GM18502 (cell line): ENCODE results near the gene ZHX3.

Experiments
- ATAC-seq: cut with Tn5 transposase; IDR thresholded peaks from one replicate; pipeline ENCODE4 v1.9.1; 2021; ENCODE audit warnings: mild to moderate bottlenecking; ENCODE audit not compliant: unreplicated experiment, poor library complexity

Gene ZHX3

GRCh38 chr20:41165001-41165882 is 152.3 kb downstream of the ZHX3 start:
- ATAC-seq = no peak

- no peak for ATAC-seq
Observed at GRCh38 chr20:41163821-41164220, 153.7 kb downstream of the ZHX3 start.

DNA sequence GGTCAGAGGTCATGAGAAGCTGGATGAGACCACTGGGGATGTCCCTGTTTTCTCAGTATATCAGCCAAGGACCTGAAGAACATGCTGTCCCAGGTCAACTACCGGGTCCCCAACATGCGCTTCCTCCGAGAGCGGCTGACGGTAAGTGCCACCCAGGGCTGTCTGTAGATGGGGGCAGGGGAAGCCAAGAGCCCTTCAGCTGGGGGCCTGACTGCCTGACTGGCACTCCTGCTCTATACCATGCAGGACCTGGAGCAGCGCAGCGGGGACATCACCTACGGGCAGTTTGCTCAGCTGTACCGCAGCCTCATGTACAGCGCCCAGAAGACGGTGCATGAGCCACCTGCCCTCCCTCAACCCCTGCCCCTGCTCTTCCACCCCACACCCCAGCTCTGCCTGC is 155.1 kb downstream of the ZHX3 start:
- ATAC-seq = no peak

DNA sequence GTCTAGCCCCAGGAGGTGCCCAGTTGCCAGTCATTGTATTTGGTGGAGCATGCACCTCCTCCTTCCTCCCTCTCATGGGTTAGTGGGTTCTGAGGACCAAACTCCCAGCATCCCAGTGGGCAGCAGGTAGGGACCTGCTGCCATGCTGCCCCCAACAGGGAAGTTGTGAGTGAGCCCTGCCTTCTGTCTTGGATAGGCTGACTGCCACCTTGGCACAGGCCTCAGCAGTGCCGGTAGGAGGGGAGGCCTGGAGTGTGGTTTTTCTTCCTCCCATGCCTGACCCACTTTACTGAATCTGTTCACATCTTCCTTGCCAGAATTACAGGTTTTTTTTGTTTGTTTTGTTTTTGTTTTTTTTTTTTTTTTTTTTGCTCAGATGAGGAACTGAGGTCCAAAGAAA is 155.6 kb downstream of the ZHX3 start:
- no peak for ATAC-seq

DNA sequence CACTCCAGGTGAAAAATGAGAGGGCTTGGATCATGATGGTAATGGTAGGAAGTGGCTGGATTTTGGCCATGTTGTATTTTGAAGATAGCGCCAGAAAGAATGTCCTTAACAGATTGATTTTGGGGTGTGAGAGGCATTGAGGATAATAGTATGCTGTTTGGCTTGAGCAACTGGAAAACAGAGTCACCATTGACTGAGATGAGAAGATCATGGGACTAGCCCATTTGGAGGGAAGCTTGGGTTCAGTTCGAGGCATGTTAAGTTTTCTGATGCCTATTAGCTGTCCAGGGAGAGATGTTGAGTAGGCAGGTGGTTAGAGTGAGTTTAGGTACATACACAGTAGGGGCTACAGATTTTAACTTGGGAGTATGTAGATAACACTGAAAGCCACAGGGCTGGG is 156.8 kb downstream of the ZHX3 start:
- no peak for ATAC-seq

DNA sequence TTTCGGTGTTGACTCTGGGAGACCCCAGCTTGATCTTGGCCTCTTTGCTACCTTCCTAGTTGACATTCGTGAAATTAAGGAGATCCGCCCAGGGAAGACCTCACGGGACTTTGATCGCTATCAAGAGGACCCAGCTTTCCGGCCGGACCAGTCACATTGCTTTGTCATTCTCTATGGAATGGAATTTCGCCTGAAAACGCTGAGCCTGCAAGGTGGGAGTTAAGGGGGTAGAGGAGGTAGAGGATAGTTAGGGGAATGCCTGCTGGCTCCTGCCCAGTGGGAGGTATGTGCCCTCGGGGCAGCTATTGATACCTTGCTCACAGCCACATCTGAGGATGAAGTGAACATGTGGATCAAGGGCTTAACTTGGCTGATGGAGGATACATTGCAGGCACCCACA is 158.0 kb downstream of the ZHX3 start:
- no peak for ATAC-seq

DNA sequence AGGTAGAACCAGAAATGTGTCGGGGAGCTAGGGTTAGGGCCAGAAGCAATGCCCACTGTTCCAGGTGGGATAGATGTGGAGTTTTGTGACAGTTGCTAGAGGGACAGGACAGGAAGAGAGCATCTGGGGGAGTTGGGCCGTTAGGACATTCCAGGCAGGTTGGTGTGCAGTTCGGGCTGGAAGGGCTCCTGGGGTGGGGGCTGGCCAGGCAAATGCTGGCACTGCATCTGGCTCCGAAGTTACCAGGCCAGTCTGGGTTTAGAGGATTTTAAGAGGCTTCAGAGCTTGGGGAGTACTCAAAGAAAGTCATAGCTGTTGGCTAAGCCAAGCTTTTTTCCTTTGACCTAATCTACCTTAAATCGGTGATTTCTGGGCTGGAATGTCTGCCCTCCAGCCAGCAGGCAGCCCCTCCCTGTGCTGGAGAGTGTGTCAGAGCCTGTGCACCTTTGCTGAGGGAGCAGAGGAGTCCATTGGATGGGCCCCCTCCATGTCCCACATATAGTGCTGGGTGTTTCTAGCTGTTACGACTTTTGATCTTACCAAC is 159.4 kb downstream of the ZHX3 start:
- ATAC-seq = no peak

DNA sequence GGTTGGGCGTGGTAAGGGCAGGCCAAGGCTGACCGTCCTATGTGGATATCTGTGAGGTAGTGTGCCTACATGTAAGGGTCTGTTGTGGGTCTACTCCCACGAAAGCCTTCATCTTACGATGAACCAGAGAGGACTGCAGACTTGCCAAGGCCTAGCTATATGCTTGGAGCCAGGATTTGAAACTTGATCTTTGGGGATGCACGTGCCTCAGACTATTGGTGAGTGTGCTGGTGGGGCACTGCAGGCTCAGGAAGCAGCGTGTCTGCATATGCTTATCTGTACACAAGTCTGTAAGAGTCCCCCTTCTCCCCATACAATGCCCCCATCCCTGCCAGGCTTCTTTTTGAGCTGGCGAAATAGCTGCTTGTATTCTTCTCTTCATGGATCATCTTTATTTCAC is 162.3 kb downstream of the ZHX3 start:
- no peak for ATAC-seq

GRCh38 chr20:41154436-41155176 is 162.9 kb downstream of the ZHX3 start:
- ATAC-seq = no peak

DNA sequence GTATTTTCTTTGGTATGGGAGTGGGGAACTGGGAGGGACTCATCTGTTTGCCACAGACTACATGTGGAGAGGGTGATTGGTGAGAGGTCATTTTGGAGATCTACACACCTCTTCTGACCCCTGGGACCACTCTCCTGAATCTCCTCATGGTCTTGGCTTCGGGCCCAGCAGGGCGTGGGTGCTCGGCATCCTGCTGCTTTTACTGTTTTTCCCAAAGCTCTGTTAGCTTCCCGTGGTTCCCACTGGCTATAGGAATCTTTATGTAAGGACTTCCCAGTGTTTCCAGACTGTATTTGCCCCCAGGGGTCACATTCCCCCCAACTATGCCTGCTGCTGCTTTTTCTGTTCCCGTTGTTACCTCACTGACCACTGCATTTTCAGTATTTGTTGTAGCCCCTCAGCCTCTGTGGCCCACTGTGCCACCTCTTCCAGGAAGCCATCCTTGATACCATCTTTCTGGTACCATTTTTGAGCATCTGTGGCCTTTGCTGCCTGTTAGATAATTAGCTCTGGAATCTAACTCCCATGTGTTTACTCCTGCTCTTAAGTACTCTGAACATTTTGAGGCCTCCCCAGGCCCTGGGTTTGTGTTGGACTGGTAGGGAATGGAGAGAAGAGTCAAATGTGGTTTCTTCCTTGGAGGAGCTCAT is 165.3 kb downstream of the ZHX3 start:
- ATAC-seq = no peak

GRCh38 chr20:41151134-41151869 is 166.2 kb downstream of the ZHX3 start:
- no peak for ATAC-seq

- no peak for ATAC-seq
Observed at GRCh38 chr20:41150664-41151063, 166.9 kb downstream of the ZHX3 start.

DNA sequence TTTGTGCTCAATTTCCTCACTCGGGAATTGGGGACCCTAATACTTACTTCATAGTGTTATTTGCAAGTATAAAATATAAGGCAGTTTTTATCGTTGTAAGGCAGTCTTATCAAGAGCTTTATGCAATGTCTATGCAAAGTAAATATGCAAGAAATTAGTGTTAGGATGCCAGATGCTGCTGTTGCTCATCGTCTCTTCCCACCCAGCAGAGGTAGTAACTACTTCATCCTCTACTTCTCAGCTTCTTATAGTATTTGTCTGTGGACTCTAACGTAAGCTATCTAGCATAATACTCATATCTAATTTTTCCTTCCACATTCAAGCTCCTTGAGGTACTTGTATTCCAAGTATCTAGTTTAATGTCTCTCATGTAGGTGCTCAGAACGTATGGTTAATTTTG is 168.6 kb downstream of the ZHX3 start:
- no peak for ATAC-seq

GRCh38 chr20:41147767-41148191 is 169.8 kb downstream of the ZHX3 start:
- ATAC-seq = no peak

DNA sequence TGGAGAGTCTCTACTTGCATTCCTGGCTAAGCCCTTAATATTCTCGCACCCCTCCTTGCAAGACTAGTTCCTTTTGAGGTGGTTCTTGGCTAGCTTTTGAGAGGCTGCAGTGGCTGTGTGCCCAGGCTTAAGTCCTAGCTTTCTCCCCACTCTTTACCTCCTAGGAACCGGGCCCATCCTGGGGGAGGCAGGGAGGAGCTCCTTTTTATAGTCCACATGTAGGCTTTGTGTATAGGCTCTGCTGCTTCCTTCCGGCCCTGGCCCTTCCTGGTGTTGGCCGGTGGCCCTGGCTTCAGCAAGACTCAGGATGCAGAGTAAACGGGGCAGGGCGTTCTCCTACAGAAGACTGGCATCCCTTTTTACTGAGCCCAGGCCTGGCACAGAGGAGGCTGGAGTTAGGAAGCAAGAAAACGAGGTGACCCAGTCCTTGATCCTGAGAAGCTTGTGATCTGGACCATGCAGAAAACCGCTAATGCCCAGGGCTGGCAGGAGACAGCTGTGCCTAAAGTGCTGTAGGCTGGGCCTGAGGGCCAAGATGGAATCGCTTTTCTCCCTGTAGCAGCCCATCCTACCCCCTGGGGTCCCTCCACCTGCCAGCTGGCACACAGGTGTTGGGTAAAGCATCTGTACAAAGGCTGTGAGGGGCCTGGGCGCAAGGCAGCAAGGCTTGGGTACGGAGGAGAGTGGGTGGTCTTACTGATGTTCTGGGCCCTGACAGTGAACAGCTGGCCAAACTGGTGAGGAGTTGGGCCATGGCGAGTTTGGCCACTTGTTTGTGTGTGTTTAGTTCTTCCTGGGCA is 171.5 kb downstream of the ZHX3 start:
- ATAC-seq = no peak

DNA sequence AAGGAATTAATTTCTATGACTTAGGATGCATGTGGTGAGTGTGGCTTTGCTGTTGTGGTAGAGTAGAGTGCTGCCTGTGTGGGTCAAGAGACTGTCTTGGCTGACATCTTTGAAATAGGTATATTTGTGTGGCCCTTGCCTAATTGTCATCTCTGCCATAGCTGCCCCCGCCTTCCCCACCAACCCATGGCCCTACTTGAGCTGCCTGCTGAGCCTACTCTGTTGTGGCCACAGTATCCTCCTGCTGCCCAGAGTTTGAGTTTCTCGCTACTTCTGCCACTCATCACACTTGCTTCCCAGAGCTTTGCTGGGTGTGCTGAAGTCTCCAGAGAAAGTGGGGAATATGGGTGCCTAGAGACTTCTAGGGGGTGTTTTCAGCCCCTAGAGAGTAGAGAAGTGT is 172.2 kb downstream of the ZHX3 start:
- no peak for ATAC-seq

DNA sequence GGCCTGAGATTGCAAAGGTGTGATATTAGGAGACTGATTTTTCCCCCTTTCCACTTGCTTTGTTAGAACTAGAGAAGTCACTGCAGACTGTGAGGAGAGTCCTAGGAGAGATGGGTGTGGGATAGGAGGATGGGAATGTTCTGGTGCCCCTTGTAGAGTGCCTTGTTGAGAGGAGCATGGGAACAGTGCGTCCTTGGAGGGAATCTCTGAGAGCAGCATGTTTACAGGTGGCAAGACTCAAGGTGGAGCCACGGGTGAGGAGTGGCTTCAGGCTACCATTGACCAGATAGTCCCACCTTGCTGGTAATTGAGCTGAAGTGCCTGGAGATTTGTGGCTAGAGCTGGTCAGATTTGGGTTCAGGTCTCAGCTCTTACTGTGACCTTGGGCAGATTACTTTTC is 174.2 kb downstream of the ZHX3 start:
- ATAC-seq = no peak

GRCh38 chr20:41142919-41143318 is 174.6 kb downstream of the ZHX3 start:
- ATAC-seq = peak; percentile 43

- ATAC-seq = no peak
Observed at GRCh38 chr20:41142245-41142644, 175.3 kb downstream of the ZHX3 start.
